ENCODE results near the gene TRIP11. TPM values are rescaled to one million over a fixed set of nuclear protein-coding genes. Genes with fewer than 3 reads are reported as not detected.

TRIP11 gene
- total RNA-seq, 1 experiment from 2014 or later: 65.8 TPM

DNA sequence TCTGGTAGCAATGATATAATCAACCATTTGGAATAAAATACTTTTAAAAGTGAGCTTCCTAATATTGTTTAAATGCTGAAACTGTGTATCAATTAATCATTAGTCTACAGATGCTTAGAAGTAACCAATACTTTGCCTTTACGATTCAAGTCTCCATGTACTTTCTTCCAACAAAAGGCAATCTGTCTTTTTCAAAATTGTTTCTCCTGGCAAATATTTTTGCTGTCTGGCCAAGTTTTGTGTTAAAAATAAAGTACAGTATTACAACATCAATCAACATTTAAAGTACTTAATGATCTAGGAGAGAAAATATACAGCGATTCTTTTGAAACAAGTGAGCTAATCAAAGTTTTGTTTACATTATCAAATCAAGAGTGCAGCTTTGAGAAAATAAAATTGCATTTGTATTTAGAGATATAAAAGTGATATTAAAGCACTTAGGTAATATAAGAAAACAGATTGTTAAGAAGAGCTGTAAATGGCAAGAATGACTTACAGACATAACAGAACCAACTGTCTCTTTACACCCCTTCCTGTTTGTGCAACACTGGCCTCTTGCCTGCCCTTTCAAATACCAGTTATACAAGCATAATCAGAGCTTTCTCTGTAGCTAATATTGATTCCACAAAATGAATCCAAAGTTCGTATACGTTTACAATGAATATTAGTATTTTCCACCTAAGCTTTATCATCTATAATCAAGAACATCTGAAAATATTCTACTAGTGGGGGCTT is 54.2 kb downstream of the TRIP11 start:
- POLR2A ChIA-PET: interaction anchor here (0.6 to 2.2 kb wide), 9 partner anchors 9 to 55 kb away, joined by 3 to 9 read pairs (median 4); partner anchors contain the start of genes FBLN5 and TRIP11
- BruUV-seq (replicated peaks): no TSS peak
- H3K4me1 Mint-ChIP-seq (ENCODE audit: insufficient read depth, unreplicated experiment): peaks cover 27% of the 10 kb centered on the region

DNA sequence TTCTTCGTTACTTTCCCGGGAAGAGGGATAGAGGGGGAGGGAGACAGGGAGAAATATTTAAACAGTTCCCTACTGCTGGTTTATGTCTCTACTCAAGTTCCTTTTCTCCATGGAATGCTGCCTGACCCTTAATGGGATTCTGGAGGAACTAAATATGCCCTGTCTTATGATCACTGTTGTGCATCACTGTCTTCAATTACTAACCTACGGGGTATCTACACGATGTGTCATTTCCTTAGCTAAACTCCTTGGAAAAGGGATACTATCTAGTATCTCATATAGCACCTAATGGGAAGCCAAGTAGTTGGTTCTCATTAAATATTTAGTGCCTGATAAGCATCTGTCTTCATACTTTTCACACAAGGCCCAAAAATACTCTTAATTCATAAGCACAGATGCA is 54.9 kb downstream of the TRIP11 start:
- H3K4me3 Mint-ChIP-seq (ENCODE audit: unreplicated experiment): no peak overlapping the region
- no peaks in the 10 kb centered on the region for H3K27me3 Mint-ChIP-seq (ENCODE audit: insufficient read depth, unreplicated experiment)
- CTCF ChIA-PET: interaction anchor here (0.5 to 1.3 kb wide), 2 partner anchors 12 to 76 kb away, joined by 3 to 14 read pairs; no protein-coding TSS in a partner anchor
- BruUV-seq (replicated peaks): no TSS peak
- TF ChIP-seq, protein P1, sequence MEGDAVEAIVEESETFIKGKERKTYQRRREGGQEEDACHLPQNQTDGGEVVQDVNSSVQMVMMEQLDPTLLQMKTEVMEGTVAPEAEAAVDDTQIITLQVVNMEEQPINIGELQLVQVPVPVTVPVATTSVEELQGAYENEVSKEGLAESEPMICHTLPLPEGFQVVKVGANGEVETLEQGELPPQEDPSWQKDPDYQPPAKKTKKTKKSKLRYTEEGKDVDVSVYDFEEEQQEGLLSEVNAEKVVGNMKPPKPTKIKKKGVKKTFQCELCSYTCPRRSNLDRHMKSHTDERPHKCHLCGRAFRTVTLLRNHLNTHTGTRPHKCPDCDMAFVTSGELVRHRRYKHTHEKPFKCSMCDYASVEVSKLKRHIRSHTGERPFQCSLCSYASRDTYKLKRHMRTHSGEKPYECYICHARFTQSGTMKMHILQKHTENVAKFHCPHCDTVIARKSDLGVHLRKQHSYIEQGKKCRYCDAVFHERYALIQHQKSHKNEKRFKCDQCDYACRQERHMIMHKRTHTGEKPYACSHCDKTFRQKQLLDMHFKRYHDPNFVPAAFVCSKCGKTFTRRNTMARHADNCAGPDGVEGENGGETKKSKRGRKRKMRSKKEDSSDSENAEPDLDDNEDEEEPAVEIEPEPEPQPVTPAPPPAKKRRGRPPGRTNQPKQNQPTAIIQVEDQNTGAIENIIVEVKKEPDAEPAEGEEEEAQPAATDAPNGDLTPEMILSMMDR (IDR thresholded peaks at IDR 0.05; ENCODE audit: unreplicated experiment): no peak
- POLR2A ChIA-PET: interaction anchor here (0.7 to 2.2 kb wide), 7 partner anchors 10 to 55 kb away, joined by 3 to 9 read pairs (median 4); partner anchors contain the start of genes FBLN5 and TRIP11
- intact Hi-C loops (cut with micrococcal nuclease): no loop called here
- no peaks in the 10 kb centered on the region for H3K9me3 Mint-ChIP-seq (ENCODE audit: unreplicated experiment)
- peaks cover 27% of the 10 kb centered on the region for H3K4me1 Mint-ChIP-seq (ENCODE audit: insufficient read depth, unreplicated experiment)
- peak overlapping the region; percentile 33 for H3K27ac Mint-ChIP-seq (ENCODE audit: low read depth, unreplicated experiment)
- no peak for DNase-seq (ENCODE audit: unreplicated experiment)
- H3K36me3 Mint-ChIP-seq (ENCODE audit: insufficient read depth, unreplicated experiment): peaks cover 70% of the 10 kb centered on the region

More for the DNA sequence above, 54.2 kb downstream of the TRIP11 start:
- no peaks in the 10 kb centered on the region for H3K27me3 Mint-ChIP-seq (ENCODE audit: insufficient read depth, unreplicated experiment)
- peak; percentile 21 for DNase-seq (ENCODE audit: unreplicated experiment)
- H3K36me3 Mint-ChIP-seq (ENCODE audit: insufficient read depth, unreplicated experiment): peaks cover 69% of the 10 kb centered on the region
- H3K27ac Mint-ChIP-seq (ENCODE audit: low read depth, unreplicated experiment): peak overlapping the region; percentile 33
- H3K9me3 Mint-ChIP-seq (ENCODE audit: unreplicated experiment): no peaks in the 10 kb centered on the region
- H3K4me3 Mint-ChIP-seq (ENCODE audit: unreplicated experiment): no peak overlapping the region
- TF ChIP-seq, protein P1 (IDR thresholded peaks at IDR 0.05; ENCODE audit: unreplicated experiment): no peak
- intact Hi-C loops (cut with micrococcal nuclease): no loop called here
- CTCF ChIA-PET: interaction anchor here (1.3 kb wide), 1 partner anchor 11 kb away, joined by 14 read pairs; no protein-coding TSS in a partner anchor

DNA sequence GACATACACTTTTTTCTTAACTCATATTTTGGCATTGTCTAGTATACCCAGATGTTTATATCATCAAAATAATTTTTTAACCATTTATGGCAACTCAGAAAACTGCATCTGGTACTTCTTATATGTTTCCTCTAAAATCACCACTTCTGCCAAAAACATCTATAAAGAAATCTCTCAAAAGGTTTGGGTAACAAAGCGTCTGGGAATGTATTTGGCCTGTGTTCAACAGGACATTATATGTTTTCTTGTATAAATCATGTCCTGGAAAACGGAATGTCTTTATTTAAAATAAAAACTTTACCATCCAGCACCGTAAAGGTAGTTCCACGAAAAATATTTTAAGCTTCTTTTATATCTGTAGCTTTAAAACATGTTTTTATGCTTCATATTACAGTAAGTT is 56.3 kb downstream of the TRIP11 start:
- Mint-ChIP-seq H3K27me3 (ENCODE audit: insufficient read depth, unreplicated experiment) (no peaks in the 10 kb centered on the region), H3K4me1 (ENCODE audit: insufficient read depth, unreplicated experiment) (peaks cover 31% of the 10 kb centered on the region), H3K36me3 (ENCODE audit: insufficient read depth, unreplicated experiment) (peaks cover 72% of the 10 kb centered on the region), H3K4me3 (ENCODE audit: unreplicated experiment) (no peak overlapping the region), H3K27ac (ENCODE audit: low read depth, unreplicated experiment) (peak overlapping the region; percentile 23), H3K9me3 (ENCODE audit: unreplicated experiment) (no peaks in the 10 kb centered on the region)
- BruUV-seq (replicated peaks): no TSS peak
- POLR2A ChIA-PET: interaction anchor here (1.5 kb wide), 1 partner anchor 13 kb away, joined by 4 read pairs; no protein-coding TSS in a partner anchor
- CTCF ChIA-PET: interaction anchor here (1.5 kb wide), 1 partner anchor 13 kb away, joined by 6 read pairs; no protein-coding TSS in a partner anchor
- DNase-seq (ENCODE audit: unreplicated experiment): no peak
- TF ChIP-seq, protein P1 (IDR thresholded peaks at IDR 0.05; ENCODE audit: unreplicated experiment): no peak
- intact Hi-C loops (cut with micrococcal nuclease): no loop called here

DNA sequence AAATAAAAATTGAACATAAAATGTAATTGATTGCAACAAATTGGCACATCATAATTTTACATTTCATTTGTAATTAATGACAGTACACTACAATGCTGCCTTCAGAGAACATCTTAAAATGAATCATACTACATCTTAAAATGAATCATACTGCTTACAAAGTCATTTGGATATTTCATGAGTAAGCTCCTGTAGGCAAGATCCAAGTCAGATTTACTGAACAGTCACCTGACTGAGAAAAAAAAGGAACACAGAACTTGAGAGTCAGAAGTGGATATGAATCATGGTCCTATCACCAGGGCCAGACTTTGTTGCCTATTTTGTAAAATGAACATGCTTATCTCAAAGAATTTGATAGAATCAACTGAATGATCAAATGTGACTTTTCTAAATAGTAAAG is 59.7 kb downstream of the TRIP11 start:
- Mint-ChIP-seq H3K4me3 (ENCODE audit: unreplicated experiment) (no peak overlapping the region), H3K9me3 (ENCODE audit: unreplicated experiment) (no peaks in the 10 kb centered on the region), H3K27me3 (ENCODE audit: insufficient read depth, unreplicated experiment) (no peaks in the 10 kb centered on the region), H3K4me1 (ENCODE audit: insufficient read depth, unreplicated experiment) (peaks cover 24% of the 10 kb centered on the region), H3K36me3 (ENCODE audit: insufficient read depth, unreplicated experiment) (peaks cover 62% of the 10 kb centered on the region), H3K27ac (ENCODE audit: low read depth, unreplicated experiment) (peak overlapping the region; percentile 63)
- BruUV-seq (replicated peaks): no TSS peak
- POLR2A ChIA-PET: interaction anchor here (0.6 to 1.2 kb wide), 7 partner anchors 20 to 515 kb away, joined by 3 to 4 read pairs (median 3); partner anchors contain the start of genes CPSF2, NDUFB1 and TRIP11
- CTCF ChIA-PET: no interaction called here
- intact Hi-C loops (cut with micrococcal nuclease): no loop called here
- TF ChIP-seq, protein P1 (IDR thresholded peaks at IDR 0.05; ENCODE audit: unreplicated experiment): no peak
- DNase-seq (ENCODE audit: unreplicated experiment): peak; percentile 88

Data from MCF 10A (cell line).